HEK293 (cell line): ENCODE data around the gene FSIP1.

Source experiments
- CTCF ChIA-PET: fragments of 350-600 bp; formaldehyde crosslinking; extraction: SDS; loops from one replicate; lab custom pipeline; 2021; ENCODE audit warnings: antibody characterized with exemption; lab: Yijun Ruan, JAX
- POLR2A ChIA-PET: fragments of 300-600 bp; formaldehyde crosslinking; extraction: SDS; loops from one replicate; lab custom pipeline; 2020; ENCODE audit warnings: antibody characterized with exemption, inconsistent platforms; lab: Yijun Ruan, JAX
- H3K27ac ChIP-seq: fragments of 200-500 bp; sonication (Bioruptor generic); 2 replicates; pipeline ENCODE4 v1.5.1; 2014; ENCODE audit warnings: low read depth, low read length, control low read depth, inconsistent platforms; ENCODE audit errors: extremely low read depth
- H3K36me3 ChIP-seq, 2 experiments: fragments of 200-500 bp in 1 of 2; sonication (Bioruptor generic) in 1 of 2; 1 replicate in 1 of 2; 2 replicates in 1 of 2; pipeline ENCODE4 v1.5.1; 2014 to 2017; ENCODE audit warnings: inconsistent platforms in 2 of 2, low read length in 2 of 2; ENCODE audit not compliant: control insufficient read depth in 2 of 2, insufficient read depth in 1 of 2
- H3K4me1 ChIP-seq: fragments of 200-500 bp; sonication (Bioruptor generic); 2 replicates; pipeline ENCODE4 v1.5.1; 2014; ENCODE audit warnings: mild to moderate bottlenecking, low read length, inconsistent platforms; ENCODE audit not compliant: control insufficient read depth, insufficient read depth
- H3K4me3 ChIP-seq: 2 replicates; pipeline ENCODE4 v1.5.1; 2011; ENCODE audit warnings: low read depth, mild to moderate bottlenecking, control low read depth, low read length, moderate library complexity
- H3K9me3 ChIP-seq: fragments of 200-500 bp; sonication (Bioruptor generic); 2 replicates; pipeline ENCODE4 v1.5.1; 2014; ENCODE audit warnings: low read depth, low read length, inconsistent platforms; ENCODE audit not compliant: control insufficient read depth, insufficient read depth
- GLI2 ChIP-seq: fragments of 450-650 bp; formaldehyde crosslinking; IDR thresholded peaks from 2 replicates; pipeline ENCODE4; 2017; ENCODE audit warnings: missing biosample characterization, missing genetic modification characterization, low read depth, borderline replicate concordance
- PRDM1 ChIP-seq: fragments of 450-650 bp; formaldehyde crosslinking; IDR thresholded peaks from 2 replicates; pipeline ENCODE4; 2016; ENCODE audit warnings: missing biosample characterization, missing genetic modification characterization
- SALL2 ChIP-seq: fragments of 450-650 bp; formaldehyde crosslinking; IDR thresholded peaks from 2 replicates; pipeline ENCODE4 v1.5.0; 2017; ENCODE audit warnings: missing biosample characterization, mild to moderate bottlenecking, missing genetic modification characterization, borderline replicate concordance
- ZBTB1 ChIP-seq: fragments of 450-650 bp; formaldehyde crosslinking; IDR thresholded peaks from 2 replicates; pipeline ENCODE4 v1.5.1; 2016; ENCODE audit warnings: missing biosample characterization, missing genetic modification characterization
- ZBTB11 ChIP-seq: fragments of 450-650 bp; formaldehyde crosslinking; conservative IDR thresholded peaks from 2 replicates; pipeline ENCODE4 v1.5.1; 2016; ENCODE audit warnings: low read depth, missing biosample characterization, missing genetic modification characterization
- ZBTB20 ChIP-seq: fragments of 450-650 bp; formaldehyde crosslinking; IDR thresholded peaks from 2 replicates; pipeline ENCODE4 v1.5.1; 2016; ENCODE audit warnings: missing biosample characterization, missing genetic modification characterization
- ZFP41 ChIP-seq: fragments of 450-650 bp; formaldehyde crosslinking; IDR thresholded peaks from 2 replicates; pipeline ENCODE4 v1.5.1; 2016; ENCODE audit warnings: missing biosample characterization, missing genetic modification characterization, borderline replicate concordance
- ZNF157 ChIP-seq: fragments of 450-650 bp; formaldehyde crosslinking; IDR thresholded peaks from 2 replicates; pipeline ENCODE4 v1.5.1; 2016; ENCODE audit warnings: missing biosample characterization, missing genetic modification characterization
- ZNF169 ChIP-seq: fragments of 450-650 bp; formaldehyde crosslinking; IDR thresholded peaks from 2 replicates; pipeline ENCODE4 v1.5.1; 2016; ENCODE audit warnings: missing biosample characterization, missing genetic modification characterization
- ZNF19 ChIP-seq: fragments of 450-650 bp; formaldehyde crosslinking; IDR thresholded peaks from 2 replicates; pipeline ENCODE4; 2016; ENCODE audit warnings: missing biosample characterization, missing genetic modification characterization, low read depth
- ZNF239 ChIP-seq: fragments of 450-650 bp; formaldehyde crosslinking; IDR thresholded peaks from 2 replicates; pipeline ENCODE4 v1.5.1; 2016; ENCODE audit warnings: missing biosample characterization, missing genetic modification characterization
- ZNF280C ChIP-seq: fragments of 450-650 bp; formaldehyde crosslinking; IDR thresholded peaks from 2 replicates; pipeline ENCODE4 v1.5.1; 2016; ENCODE audit warnings: missing biosample characterization, missing genetic modification characterization
- ZNF341 ChIP-seq: fragments of 450-650 bp; formaldehyde crosslinking; IDR thresholded peaks from 2 replicates; pipeline ENCODE4; 2016; ENCODE audit warnings: low read depth, missing biosample characterization, missing genetic modification characterization
- ZNF366 ChIP-seq: fragments of 450-650 bp; formaldehyde crosslinking; conservative IDR thresholded peaks from 2 replicates; pipeline ENCODE4 v1.5.1; 2016; ENCODE audit warnings: missing biosample characterization, missing genetic modification characterization
- ZNF37A ChIP-seq: fragments of 450-650 bp; IDR thresholded peaks from 2 replicates; pipeline ENCODE4 v1.5.1; 2018; ENCODE audit warnings: missing biosample characterization, missing genetic modification characterization
- ZNF48 ChIP-seq: fragments of 450-650 bp; formaldehyde crosslinking; IDR thresholded peaks from 2 replicates; pipeline ENCODE4 v1.5.1; 2016; ENCODE audit warnings: missing biosample characterization, missing genetic modification characterization
- ZNF513 ChIP-seq: fragments of 450-650 bp; IDR thresholded peaks from 2 replicates; pipeline ENCODE4 v1.5.1; 2018; ENCODE audit warnings: missing biosample characterization, missing genetic modification characterization
- ZNF514 ChIP-seq: fragments of 450-650 bp; formaldehyde crosslinking; IDR thresholded peaks from 2 replicates; pipeline ENCODE4 v1.5.1; 2016; ENCODE audit warnings: missing biosample characterization, missing genetic modification characterization
- ZNF529 ChIP-seq: fragments of 450-650 bp; formaldehyde crosslinking; IDR thresholded peaks from 2 replicates; pipeline ENCODE4 v1.5.1; 2017; ENCODE audit warnings: missing genetic modification characterization, missing biosample characterization; ENCODE audit not compliant: insufficient replicate concordance
- ZNF544 ChIP-seq: fragments of 450-650 bp; formaldehyde crosslinking; IDR thresholded peaks from 2 replicates; pipeline ENCODE4 v1.5.0; 2017; ENCODE audit warnings: missing biosample characterization, missing genetic modification characterization
- ZNF560 ChIP-seq: fragments of 450-650 bp; formaldehyde crosslinking; IDR thresholded peaks from 2 replicates; pipeline ENCODE4 v1.5.1; 2017; ENCODE audit warnings: missing biosample characterization, missing genetic modification characterization, borderline replicate concordance
- ZNF585B ChIP-seq: fragments of 450-650 bp; formaldehyde crosslinking; IDR thresholded peaks from 2 replicates; pipeline ENCODE4 v1.5.1; 2016; ENCODE audit warnings: missing biosample characterization, missing genetic modification characterization
- ZNF621 ChIP-seq: fragments of 450-650 bp; formaldehyde crosslinking; IDR thresholded peaks from 2 replicates; pipeline ENCODE4 v1.5.1; 2017; ENCODE audit warnings: missing biosample characterization, missing genetic modification characterization
- TF ChIP-seq, protein P1 (sequence below): fragments of 450-650 bp; formaldehyde crosslinking; IDR thresholded peaks from 2 replicates; pipeline ENCODE4 v1.5.1; 2017; ENCODE audit warnings: missing biosample characterization, missing genetic modification characterization
- TF ChIP-seq, protein P2 (sequence below): fragments of 450-650 bp; formaldehyde crosslinking; IDR thresholded peaks from 2 replicates; pipeline ENCODE4 v1.5.1; 2016; ENCODE audit warnings: missing biosample characterization, missing genetic modification characterization, borderline replicate concordance

Gene FSIP1

DNA sequence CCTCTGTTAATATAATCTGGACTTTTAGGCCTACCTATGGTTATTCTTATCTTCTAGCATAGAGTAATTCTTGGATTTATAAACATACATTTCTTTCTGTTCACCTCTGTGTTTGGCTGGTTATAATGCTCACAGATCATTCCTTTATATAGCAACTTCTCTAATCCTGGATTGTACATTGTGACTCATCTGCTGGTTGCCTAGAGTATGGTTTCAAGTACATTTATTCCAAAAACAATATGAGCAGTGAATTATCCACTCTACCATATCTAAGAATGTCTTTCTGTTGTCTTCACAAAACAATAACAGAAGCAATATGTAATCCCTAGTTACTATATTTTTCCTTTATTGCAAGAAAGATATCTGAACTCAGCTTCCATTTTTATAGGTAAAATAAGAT, 35.3 kb downstream of the FSIP1 start:
- ChIA-PET CTCF (interaction anchor here (0.6 to 1.5 kb wide), 2 partner anchors 9 to 1063 kb away, joined by 3 to 4 read pairs; no protein-coding TSS in a partner anchor), POLR2A (no interaction called here)
- H3K36me3 ChIP-seq, result no peaks in the 10 kb centered on the region
- no peaks in the 10 kb centered on the region for H3K9me3 ChIP-seq
- 0 out of 2 replicates have a peak, but pooled peaks cover 3% of the 10 kb centered on the region for H3K4me1 ChIP-seq
- no peak overlapping the region for H3K27ac ChIP-seq
- TF ChIP-seq ZNF514 (no peak), ZNF157 (no peak), ZNF529 (tag by site-specific recombination) (no peak), ZNF341 (tag by site-specific recombination) (no peak), ZNF239 (no peak), ZNF169 (tag by site-specific recombination) (no peak), ZFP41 (tag by site-specific recombination) (no peak), ZNF544 (no peak), ZNF48 (tag by site-specific recombination) (no peak), ZNF19 (tag by site-specific recombination) (no peak), ZBTB20 (no peak), ZNF513 (no peak), ZBTB1 (tag by site-specific recombination) (no peak), SALL2 (no peak), ZNF280C (tag by site-specific recombination) (no peak), ZNF560 (tag by site-specific recombination) (no peak), GLI2 (no peak), ZNF37A (tag by site-specific recombination) (no peak), ZBTB11 (tag by site-specific recombination) (no peak)
- H3K4me3 ChIP-seq, result no peak overlapping the region

DNA sequence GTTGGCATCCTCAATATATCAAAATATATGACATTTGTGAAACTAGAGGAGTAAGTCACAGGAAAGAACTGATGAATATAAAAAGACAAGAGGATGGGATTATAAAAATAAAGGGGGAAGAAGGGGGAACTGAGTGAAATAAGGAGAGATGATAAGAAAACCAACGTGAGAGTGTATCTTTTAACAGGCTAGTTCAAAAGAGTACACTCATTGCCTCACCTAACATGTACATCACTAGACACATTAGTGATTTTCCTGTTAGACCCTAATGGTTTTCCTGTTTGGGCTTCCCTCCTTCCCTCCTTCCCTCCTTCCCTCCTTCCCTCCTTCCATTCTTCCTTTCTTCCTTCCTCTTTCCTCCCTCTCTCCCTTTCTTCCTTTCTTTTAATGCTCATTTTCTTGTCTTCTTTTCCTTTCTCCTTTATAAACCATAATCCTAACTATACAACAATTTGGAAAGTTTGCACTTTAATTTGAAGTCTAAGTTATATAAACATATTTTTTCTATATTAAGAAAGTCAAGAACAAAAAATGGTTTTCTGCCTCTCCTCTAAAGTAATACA, 35.8 kb downstream of the FSIP1 start:
- Histone ChIP-seq H3K4me3 (no peak overlapping the region), H3K4me1 (0 out of 2 replicates have a peak, but pooled peaks cover 3% of the 10 kb centered on the region)
- TF ChIP-seq, protein P1, sequence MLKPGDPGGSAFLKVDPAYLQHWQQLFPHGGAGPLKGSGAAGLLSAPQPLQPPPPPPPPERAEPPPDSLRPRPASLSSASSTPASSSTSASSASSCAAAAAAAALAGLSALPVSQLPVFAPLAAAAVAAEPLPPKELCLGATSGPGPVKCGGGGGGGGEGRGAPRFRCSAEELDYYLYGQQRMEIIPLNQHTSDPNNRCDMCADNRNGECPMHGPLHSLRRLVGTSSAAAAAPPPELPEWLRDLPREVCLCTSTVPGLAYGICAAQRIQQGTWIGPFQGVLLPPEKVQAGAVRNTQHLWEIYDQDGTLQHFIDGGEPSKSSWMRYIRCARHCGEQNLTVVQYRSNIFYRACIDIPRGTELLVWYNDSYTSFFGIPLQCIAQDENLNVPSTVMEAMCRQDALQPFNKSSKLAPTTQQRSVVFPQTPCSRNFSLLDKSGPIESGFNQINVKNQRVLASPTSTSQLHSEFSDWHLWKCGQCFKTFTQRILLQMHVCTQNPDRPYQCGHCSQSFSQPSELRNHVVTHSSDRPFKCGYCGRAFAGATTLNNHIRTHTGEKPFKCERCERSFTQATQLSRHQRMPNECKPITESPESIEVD, result no peak
- TF ChIP-seq ZNF585B (tag by site-specific recombination), result no peak
- TF ChIP-seq, protein P2, sequence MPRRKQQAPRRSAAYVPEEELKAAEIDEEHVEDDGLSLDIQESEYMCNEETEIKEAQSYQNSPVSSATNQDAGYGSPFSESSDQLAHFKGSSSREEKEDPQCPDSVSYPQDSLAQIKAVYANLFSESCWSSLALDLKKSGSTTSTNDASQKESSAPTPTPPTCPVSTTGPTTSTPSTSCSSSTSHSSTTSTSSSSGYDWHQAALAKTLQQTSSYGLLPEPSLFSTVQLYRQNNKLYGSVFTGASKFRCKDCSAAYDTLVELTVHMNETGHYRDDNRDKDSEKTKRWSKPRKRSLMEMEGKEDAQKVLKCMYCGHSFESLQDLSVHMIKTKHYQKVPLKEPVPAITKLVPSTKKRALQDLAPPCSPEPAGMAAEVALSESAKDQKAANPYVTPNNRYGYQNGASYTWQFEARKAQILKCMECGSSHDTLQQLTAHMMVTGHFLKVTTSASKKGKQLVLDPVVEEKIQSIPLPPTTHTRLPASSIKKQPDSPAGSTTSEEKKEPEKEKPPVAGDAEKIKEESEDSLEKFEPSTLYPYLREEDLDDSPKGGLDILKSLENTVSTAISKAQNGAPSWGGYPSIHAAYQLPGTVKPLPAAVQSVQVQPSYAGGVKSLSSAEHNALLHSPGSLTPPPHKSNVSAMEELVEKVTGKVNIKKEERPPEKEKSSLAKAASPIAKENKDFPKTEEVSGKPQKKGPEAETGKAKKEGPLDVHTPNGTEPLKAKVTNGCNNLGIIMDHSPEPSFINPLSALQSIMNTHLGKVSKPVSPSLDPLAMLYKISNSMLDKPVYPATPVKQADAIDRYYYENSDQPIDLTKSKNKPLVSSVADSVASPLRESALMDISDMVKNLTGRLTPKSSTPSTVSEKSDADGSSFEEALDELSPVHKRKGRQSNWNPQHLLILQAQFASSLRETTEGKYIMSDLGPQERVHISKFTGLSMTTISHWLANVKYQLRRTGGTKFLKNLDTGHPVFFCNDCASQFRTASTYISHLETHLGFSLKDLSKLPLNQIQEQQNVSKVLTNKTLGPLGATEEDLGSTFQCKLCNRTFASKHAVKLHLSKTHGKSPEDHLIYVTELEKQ, result no peak
- TF ChIP-seq ZNF366, result peak; percentile 81
- no peak for TF ChIP-seq ZNF621 (tag by site-specific recombination)
- TF ChIP-seq PRDM1 (tag by site-specific recombination), result peak; percentile 83
- TF ChIP-seq, all 188 proteins: peak for 2
- CTCF ChIA-PET, result interaction anchor here (0.6 kb wide), 1 partner anchor 1063 kb away, joined by 3 read pairs; no protein-coding TSS in a partner anchor
- H3K9me3 ChIP-seq, result no peaks in the 10 kb centered on the region
- POLR2A ChIA-PET, result no interaction called here
- H3K36me3 ChIP-seq, result no peaks in the 10 kb centered on the region
- no peak overlapping the region for H3K27ac ChIP-seq
